PC-9 (cell line): Measurements from ENCODE around the gene PERCC1. TPM values are rescaled to one million over a fixed set of nuclear protein-coding genes. Genes with fewer than 3 reads are reported as not detected.
"Not testable (repeated sequence)": the region's sequence is repeated elsewhere in the genome, so short reads cannot be mapped to it uniquely, and the experiment has no call there.

Experiments
- BruUV-seq: library from RNA; stranded (reverse); fragments of 400-500 nt; replicated peaks from 2 replicates; lab custom pipeline; 2021; lab: Mats Ljungman, UMichigan
- CTCF ChIA-PET: fragments of 300-600 bp; sonication (Branson Sonifier 250); formaldehyde crosslinking; loops from one replicate; lab custom pipeline; 2022; ENCODE audit warnings: antibody characterized with exemption; lab: Charles Lee
- POLR2A ChIA-PET: fragments of 300-600 bp; sonication (Branson Sonifier 250); formaldehyde crosslinking; loops from one replicate; lab custom pipeline; 2022; ENCODE audit warnings: antibody characterized with exemption; ENCODE audit not compliant: unreplicated experiment; lab: Charles Lee
- DNase-seq, 2 experiments: peaks; one replicate each; pipeline versions ENCODE4 v3.0.0 to v3.0.0-alpha.2; 2015 to 2022; ENCODE audit warnings: mixed read lengths in 1 of 2
- H2AFZ ChIP-seq: fragments of 200-600 bp; sonication (generic); 2 replicates; pipeline ENCODE4 v1.8.1; 2017; ENCODE audit warnings: antibody characterized with exemption
- H3F3A ChIP-seq: fragments of 200-600 bp; sonication (generic); 2 replicates; pipeline ENCODE4 v1.8.1; 2017; ENCODE audit warnings: antibody characterized with exemption, mild to moderate bottlenecking, low read depth; ENCODE audit not compliant: insufficient read depth
- H3K27ac ChIP-seq: fragments of 200-600 bp; sonication (generic); 2 replicates; pipeline ENCODE4 v1.6.1; 2016; ENCODE audit warnings: mixed run types
- H3K27me3 ChIP-seq: fragments of 200-600 bp; sonication (generic); 2 replicates; pipeline ENCODE4 v1.6.1; 2016; ENCODE audit warnings: low read depth, mixed run types; ENCODE audit not compliant: insufficient read depth
- H3K36me3 ChIP-seq: fragments of 200-600 bp; sonication (generic); 2 replicates; pipeline ENCODE4 v1.6.1; 2016; ENCODE audit warnings: low read depth, mixed run types
- H3K4me1 ChIP-seq: fragments of 200-600 bp; sonication (generic); replicated peaks from 2 replicates; pipeline ENCODE4 v1.6.1; 2016; ENCODE audit warnings: mixed run types; ENCODE audit not compliant: insufficient read depth
- H3K4me2 ChIP-seq: fragments of 200-600 bp; sonication (generic); 2 replicates; pipeline ENCODE4 v1.6.1; 2017; ENCODE audit warnings: mixed run types
- H3K4me3 ChIP-seq: fragments of 200-600 bp; sonication (generic); 2 replicates; pipeline ENCODE4 v1.6.1; 2016; ENCODE audit warnings: mixed run types
- H3K79me2 ChIP-seq: fragments of 200-600 bp; sonication (generic); 2 replicates; pipeline ENCODE4 v1.6.1; 2017; ENCODE audit warnings: low read depth, mixed run types
- H3K9me2 ChIP-seq: fragments of 200-600 bp; sonication (generic); 2 replicates; pipeline ENCODE4 v1.8.1; 2017; ENCODE audit warnings: mild to moderate bottlenecking; ENCODE audit not compliant: insufficient read depth
- H3K9me3 ChIP-seq: fragments of 200-600 bp; sonication (generic); 2 replicates; pipeline ENCODE4 v1.8.1; 2016; ENCODE audit warnings: low read depth; ENCODE audit not compliant: insufficient read depth
- H4K20me1 ChIP-seq: fragments of 200-600 bp; sonication (generic); 2 replicates; pipeline ENCODE4 v1.8.1; 2017; ENCODE audit not compliant: insufficient read depth
- EZH2 ChIP-seq: fragments of 200-600 bp; sonication (generic); IDR thresholded peaks from 2 replicates; pipeline ENCODE4 v1.8.0; 2017; ENCODE audit warnings: antibody characterized with exemption, low read depth
- intact Hi-C: fragments of 100-400 bp; cut with micrococcal nuclease; formaldehyde crosslinking; loops from one replicate; pipeline ENCODE4 v1.10.0; 2022; ENCODE audit not compliant: unreplicated experiment
- total RNA-seq: library from RNA; stranded (reverse); gene quantifications from 2 replicates; pipeline ENCODE4 v1.2.3, GENCODE V29; 2021
- TF ChIP-seq, protein P1 (sequence below): fragments of 200-600 bp; sonication (generic); conservative IDR thresholded peaks from 2 replicates; pipeline ENCODE4 v1.6.1; 2017; ENCODE audit warnings: mixed run types, antibody characterized with exemption, mild to moderate bottlenecking, moderate library complexity

PERCC1 gene
- total RNA-seq, 1 experiment from 2014 or later = not detected

DNA sequence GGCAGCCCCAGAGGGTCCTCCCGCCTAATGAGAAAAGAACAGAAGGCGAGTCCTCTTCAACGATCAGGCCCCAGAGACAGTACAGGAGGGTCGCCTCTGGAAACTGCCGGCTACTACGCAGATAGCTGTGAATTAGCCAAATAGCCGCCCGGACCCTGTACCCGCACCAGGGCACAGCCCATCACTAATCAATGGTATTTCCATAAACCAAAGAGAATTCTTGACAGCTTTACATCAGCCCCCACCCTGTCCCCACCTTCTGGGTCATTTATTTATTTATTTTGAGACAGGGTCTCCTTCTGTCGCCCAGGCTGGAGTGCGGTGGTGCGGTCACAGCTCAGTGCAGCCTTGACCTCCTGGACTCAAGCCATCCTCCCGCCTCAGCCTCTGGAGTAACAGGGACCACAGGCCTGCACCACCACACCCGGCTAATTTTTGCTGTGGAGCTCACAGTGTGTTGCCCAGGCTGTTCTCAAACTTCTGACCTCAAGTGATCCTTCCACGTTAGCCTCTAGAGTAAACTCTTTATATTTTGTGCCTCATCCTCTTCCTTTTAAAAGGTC is 44.8 kb downstream of the PERCC1 start:
- intact Hi-C loops = loop anchor here (5.0 kb wide), 1 partner anchor 137 kb away; the partner anchor contains the start of genes CRAMP1 and IFT140
- POLR2A ChIA-PET = no interaction called here
- Histone ChIP-seq H3K9me2 (no peaks in the 10 kb centered on the region), H3K27ac (peak overlapping the region; percentile 65; the same call in 1 of the 2 replicates), H3K27me3 (no peaks in the 10 kb centered on the region), H3K36me3 (no peaks in the 10 kb centered on the region), H2AFZ (peak overlapping the region; percentile 96), H3K9me3 (no peaks in the 10 kb centered on the region), H3K4me1 (peaks cover 12% of the 10 kb centered on the region), H3K4me2 (peak overlapping the region; percentile 99), H3K4me3 (peak overlapping the region; percentile 99), H3K79me2 (peaks cover 36% of the 10 kb centered on the region), H3F3A (no peaks in the 10 kb centered on the region), H4K20me1 (peaks cover 5% of the 10 kb centered on the region)
- TF ChIP-seq, protein P1, sequence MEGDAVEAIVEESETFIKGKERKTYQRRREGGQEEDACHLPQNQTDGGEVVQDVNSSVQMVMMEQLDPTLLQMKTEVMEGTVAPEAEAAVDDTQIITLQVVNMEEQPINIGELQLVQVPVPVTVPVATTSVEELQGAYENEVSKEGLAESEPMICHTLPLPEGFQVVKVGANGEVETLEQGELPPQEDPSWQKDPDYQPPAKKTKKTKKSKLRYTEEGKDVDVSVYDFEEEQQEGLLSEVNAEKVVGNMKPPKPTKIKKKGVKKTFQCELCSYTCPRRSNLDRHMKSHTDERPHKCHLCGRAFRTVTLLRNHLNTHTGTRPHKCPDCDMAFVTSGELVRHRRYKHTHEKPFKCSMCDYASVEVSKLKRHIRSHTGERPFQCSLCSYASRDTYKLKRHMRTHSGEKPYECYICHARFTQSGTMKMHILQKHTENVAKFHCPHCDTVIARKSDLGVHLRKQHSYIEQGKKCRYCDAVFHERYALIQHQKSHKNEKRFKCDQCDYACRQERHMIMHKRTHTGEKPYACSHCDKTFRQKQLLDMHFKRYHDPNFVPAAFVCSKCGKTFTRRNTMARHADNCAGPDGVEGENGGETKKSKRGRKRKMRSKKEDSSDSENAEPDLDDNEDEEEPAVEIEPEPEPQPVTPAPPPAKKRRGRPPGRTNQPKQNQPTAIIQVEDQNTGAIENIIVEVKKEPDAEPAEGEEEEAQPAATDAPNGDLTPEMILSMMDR = no peak
- TF ChIP-seq EZH2 = no peak
- CTCF ChIA-PET = no interaction called here
- no TSS peak for BruUV-seq
- no peak for DNase-seq

DNA sequence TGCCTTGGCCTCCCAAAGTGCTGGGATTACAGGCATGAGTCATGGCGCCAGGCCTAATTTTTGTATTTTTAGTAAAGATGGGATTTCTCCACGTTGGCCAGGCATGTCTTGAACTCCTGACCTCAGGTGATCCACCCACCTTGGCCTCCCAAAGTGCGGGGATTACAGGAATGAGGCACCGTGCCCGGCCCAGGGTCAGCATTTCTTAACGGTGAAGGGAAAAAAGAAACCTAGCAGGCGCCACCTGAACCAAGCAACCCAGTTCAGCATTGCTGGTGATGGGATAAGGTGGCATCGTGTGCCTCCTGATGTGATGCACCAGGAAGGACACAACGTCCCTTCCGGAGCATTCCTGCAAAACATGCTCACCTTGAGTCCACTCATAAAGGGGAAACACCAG is 46.2 kb downstream of the PERCC1 start:
- intact Hi-C loops = loop anchor here (5.0 kb wide), 1 partner anchor 135 kb away; the partner anchor contains the start of genes CRAMP1 and IFT140
- H3K4me3 ChIP-seq = no peak overlapping the region
- peaks cover 23% of the 10 kb centered on the region for H3K79me2 ChIP-seq
- H2AFZ ChIP-seq = no peak overlapping the region
- H3F3A ChIP-seq = no peaks in the 10 kb centered on the region
- TF ChIP-seq, protein P1 = no peak
- TF ChIP-seq EZH2 = no peak
- H3K9me2 ChIP-seq = no peaks in the 10 kb centered on the region
- no peak for DNase-seq
- BruUV-seq = no TSS peak
- H3K4me1 ChIP-seq = peaks cover 15% of the 10 kb centered on the region
- no peaks in the 10 kb centered on the region for H3K36me3 ChIP-seq
- H3K27me3 ChIP-seq = no peaks in the 10 kb centered on the region
- no peak overlapping the region for H3K27ac ChIP-seq
- ChIA-PET POLR2A (no interaction called here), CTCF (interaction anchor here (0.7 kb wide), 1 partner anchor 35 kb away, joined by 7 read pairs; no protein-coding TSS in a partner anchor)
- H3K9me3 ChIP-seq = no peaks in the 10 kb centered on the region
- H3K4me2 ChIP-seq = no peak overlapping the region
- H4K20me1 ChIP-seq = peaks cover under 1% of the 10 kb centered on the region; the same call in 1 of the 2 replicates

DNA sequence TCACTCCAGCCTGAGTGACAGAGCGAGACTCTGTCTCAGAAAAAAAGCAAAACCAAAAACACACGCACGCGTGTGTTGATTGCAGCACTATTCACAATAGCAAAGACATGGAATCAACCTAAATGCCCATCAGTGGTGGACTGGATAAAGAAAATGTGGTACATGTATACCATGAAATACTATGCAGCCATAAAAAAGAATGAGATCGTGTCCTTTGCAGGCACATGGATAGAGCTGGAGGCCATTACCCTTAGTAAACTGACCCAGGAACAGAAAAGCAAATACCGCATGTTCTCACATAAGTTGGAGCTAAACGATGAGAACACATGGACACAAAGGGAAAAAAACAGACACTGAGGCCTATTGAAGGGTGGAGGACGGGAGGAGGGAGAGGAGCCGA is 48.1 kb downstream of the PERCC1 start:
- POLR2A ChIA-PET = interaction anchor here (0.6 kb wide), 1 partner anchor 267 kb away, joined by 4 read pairs; no protein-coding TSS in a partner anchor
- BruUV-seq, H3K9me3 ChIP-seq, H2AFZ ChIP-seq, H3K36me3 ChIP-seq, H4K20me1 ChIP-seq, H3K9me2 ChIP-seq, H3K27me3 ChIP-seq, H3K4me2 ChIP-seq, CTCF ChIA-PET, H3K79me2 ChIP-seq, DNase-seq, H3K4me3 ChIP-seq, H3F3A ChIP-seq, H3K27ac ChIP-seq: not testable (repeated sequence)
- intact Hi-C loops = loop anchor here (5.0 kb wide), 1 partner anchor 133 kb away; the partner anchor contains the start of genes CRAMP1 and IFT140
- H3K4me1 ChIP-seq = peaks cover 12% of the 10 kb centered on the region
